ENCODE data around the gene NUBP2.

NUBP2 gene

DNA sequence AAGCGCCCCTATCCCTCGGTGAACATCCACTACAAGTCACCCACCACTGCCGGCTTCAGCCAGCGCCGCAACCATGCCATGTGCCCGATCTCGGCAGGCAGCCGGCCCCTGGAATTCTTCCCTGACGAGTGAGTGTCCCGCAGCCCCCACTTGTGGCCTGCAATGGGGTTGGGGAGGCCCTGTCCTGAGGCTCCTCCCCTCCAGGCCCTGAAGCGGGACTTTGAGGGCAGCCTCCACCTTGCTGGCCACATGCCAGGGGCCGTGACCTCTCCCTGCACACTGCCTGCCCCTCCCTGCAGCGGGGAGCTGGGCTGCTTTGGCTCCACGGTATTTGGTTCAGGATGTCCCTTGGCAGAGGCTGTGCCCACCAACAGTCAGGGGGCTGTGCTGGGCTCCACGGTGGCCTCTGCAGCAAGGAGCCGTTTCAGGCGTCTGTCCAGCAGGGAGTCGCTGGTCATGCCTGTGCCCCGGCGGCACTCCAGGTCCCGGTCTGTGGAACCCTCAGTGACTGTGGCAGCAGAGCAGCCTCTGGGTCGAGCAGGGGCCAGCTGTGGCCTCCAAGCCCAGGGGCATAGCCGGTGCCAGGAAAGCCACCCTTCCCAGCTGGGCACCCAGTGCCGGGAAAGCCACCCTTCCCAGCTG lies 19.8 kb upstream of the NUBP2 start:
- Mint-ChIP-seq H3K9me3 (no peaks in the 10 kb centered on the region), H3K27me3 (no peaks in the 10 kb centered on the region), H3K4me3 (no peak overlapping the region), H3K4me1 (no peaks in the 10 kb centered on the region), H3K27ac (ENCODE audit: low read depth) (no peak overlapping the region), H3K36me3 (ENCODE audit: insufficient read depth) (peaks cover 19% of the 10 kb centered on the region)
- DNase-seq (ENCODE audit: low spot score in 2 of 2) (no peak), ATAC-seq (replicated peaks; ENCODE audit: extremely low read depth, poor library complexity, severe bottlenecking) (no peak)

- Mint-ChIP-seq H3K27me3 (no peaks in the 10 kb centered on the region), H3K4me1 (no peaks in the 10 kb centered on the region), H3K36me3 (ENCODE audit: insufficient read depth) (peaks cover 20% of the 10 kb centered on the region), H3K9me3 (no peaks in the 10 kb centered on the region), H3K27ac (ENCODE audit: low read depth) (no peak overlapping the region), H3K4me3 (no peak overlapping the region)
- DNase-seq (ENCODE audit: low spot score in 2 of 2) (no peak), ATAC-seq (replicated peaks; ENCODE audit: extremely low read depth, poor library complexity, severe bottlenecking) (no peak)
These were observed 18.9 kb upstream of the NUBP2 start for GRCh38 chr16:1763521-1764511.

DNA sequence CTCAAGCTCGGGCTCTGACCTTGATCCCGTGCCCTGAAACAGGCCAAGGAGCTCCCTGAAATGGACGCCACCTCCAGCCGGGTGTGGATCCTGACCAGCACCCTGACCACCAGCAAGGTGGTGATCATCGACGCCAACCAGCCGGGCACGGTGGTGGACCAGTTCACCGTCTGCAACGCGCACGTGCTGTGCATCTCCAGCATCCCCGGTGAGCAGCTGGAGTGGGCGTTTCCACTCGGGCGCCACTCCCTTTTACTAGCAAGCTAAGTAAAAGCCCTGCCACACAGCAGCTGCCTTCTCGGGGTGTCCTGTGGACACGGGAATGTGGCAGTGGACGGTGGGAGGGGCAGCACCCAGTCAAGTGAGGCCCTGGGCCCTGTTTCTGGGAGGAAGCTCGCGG lies 17.8 kb upstream of the NUBP2 start:
- H3K4me1 Mint-ChIP-seq: peaks cover 2% of the 10 kb centered on the region
- H3K27ac Mint-ChIP-seq (ENCODE audit: low read depth): no peak overlapping the region
- no peaks in the 10 kb centered on the region for H3K27me3 Mint-ChIP-seq
- H3K9me3 Mint-ChIP-seq: no peaks in the 10 kb centered on the region
- peaks cover 22% of the 10 kb centered on the region for H3K36me3 Mint-ChIP-seq (ENCODE audit: insufficient read depth)
- H3K4me3 Mint-ChIP-seq: no peak overlapping the region
- ATAC-seq (replicated peaks; ENCODE audit: extremely low read depth, poor library complexity, severe bottlenecking) (no peak), DNase-seq (ENCODE audit: low spot score in 2 of 2) (no peak)

DNA sequence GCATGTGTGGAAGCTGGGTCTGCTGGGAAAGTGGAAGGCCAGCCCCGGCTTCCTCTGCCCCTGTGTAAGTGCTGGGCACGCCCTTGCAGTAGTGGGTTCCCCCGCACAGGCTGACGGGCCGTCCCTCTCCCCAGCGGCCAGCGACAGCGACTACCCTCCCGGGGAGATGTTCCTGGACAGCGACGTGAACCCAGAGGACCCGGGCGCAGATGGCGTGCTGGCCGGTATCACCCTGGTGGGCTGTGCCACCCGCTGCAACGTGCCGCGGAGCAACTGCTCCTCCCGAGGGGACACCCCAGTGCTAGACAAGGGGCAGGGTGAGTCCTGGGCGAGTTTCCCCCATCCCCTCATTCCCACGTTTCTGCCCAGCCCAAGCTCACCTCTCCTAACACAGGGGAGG lies 16.9 kb upstream of the NUBP2 start:
- ATAC-seq (replicated peaks; ENCODE audit: extremely low read depth, poor library complexity, severe bottlenecking): no peak
- H3K4me3 Mint-ChIP-seq: no peak overlapping the region
- no peak overlapping the region for H3K27ac Mint-ChIP-seq (ENCODE audit: low read depth)
- peaks cover 6% of the 10 kb centered on the region for H3K4me1 Mint-ChIP-seq
- no peak for DNase-seq (ENCODE audit: low spot score in 2 of 2)
- no peaks in the 10 kb centered on the region for H3K27me3 Mint-ChIP-seq
- H3K36me3 Mint-ChIP-seq (ENCODE audit: insufficient read depth): peaks cover 22% of the 10 kb centered on the region
- H3K9me3 Mint-ChIP-seq: no peaks in the 10 kb centered on the region

DNA sequence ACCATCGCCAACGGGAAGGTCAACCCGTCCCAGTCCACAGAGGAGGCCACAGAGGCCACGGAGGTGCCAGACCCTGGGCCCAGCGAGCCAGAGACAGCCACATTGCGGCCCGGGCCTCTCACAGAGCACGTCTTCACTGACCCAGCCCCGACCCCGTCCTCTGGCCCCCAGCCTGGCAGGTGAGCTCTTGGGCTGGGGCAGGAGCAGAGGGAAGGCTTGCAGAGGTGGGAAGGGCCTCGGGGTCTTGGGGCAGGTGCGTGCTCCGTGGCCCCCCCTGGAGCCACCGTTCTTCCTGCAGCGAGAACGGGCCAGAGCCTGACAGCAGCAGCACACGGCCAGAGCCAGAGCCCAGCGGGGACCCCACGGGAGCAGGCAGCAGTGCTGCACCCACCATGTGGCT lies 16.5 kb upstream of the NUBP2 start:
- ATAC-seq (replicated peaks; ENCODE audit: extremely low read depth, poor library complexity, severe bottlenecking): no peak
- Mint-ChIP-seq H3K36me3 (ENCODE audit: insufficient read depth) (peaks cover 22% of the 10 kb centered on the region), H3K27ac (ENCODE audit: low read depth) (no peak overlapping the region), H3K4me1 (peaks cover 6% of the 10 kb centered on the region), H3K9me3 (no peaks in the 10 kb centered on the region), H3K4me3 (no peak overlapping the region), H3K27me3 (no peaks in the 10 kb centered on the region)
- no peak for DNase-seq (ENCODE audit: low spot score in 2 of 2)

- DNase-seq (ENCODE audit: low spot score in 2 of 2): no peak
- no peak for ATAC-seq (replicated peaks; ENCODE audit: extremely low read depth, poor library complexity, severe bottlenecking)
- H3K36me3 Mint-ChIP-seq (ENCODE audit: insufficient read depth): peaks cover 22% of the 10 kb centered on the region
- peaks cover 7% of the 10 kb centered on the region for H3K4me1 Mint-ChIP-seq
- no peak overlapping the region for H3K4me3 Mint-ChIP-seq
- H3K27me3 Mint-ChIP-seq: no peaks in the 10 kb centered on the region
- no peaks in the 10 kb centered on the region for H3K9me3 Mint-ChIP-seq
- H3K27ac Mint-ChIP-seq (ENCODE audit: low read depth): no peak overlapping the region
These were observed 16.1 kb upstream of the NUBP2 start for GRCh38 chr16:1766701-1767100.

- no peak for ATAC-seq (replicated peaks; ENCODE audit: extremely low read depth, poor library complexity, severe bottlenecking)
These were observed 15.4 kb upstream of the NUBP2 start for GRCh38 chr16:1767116-1767994.

DNA sequence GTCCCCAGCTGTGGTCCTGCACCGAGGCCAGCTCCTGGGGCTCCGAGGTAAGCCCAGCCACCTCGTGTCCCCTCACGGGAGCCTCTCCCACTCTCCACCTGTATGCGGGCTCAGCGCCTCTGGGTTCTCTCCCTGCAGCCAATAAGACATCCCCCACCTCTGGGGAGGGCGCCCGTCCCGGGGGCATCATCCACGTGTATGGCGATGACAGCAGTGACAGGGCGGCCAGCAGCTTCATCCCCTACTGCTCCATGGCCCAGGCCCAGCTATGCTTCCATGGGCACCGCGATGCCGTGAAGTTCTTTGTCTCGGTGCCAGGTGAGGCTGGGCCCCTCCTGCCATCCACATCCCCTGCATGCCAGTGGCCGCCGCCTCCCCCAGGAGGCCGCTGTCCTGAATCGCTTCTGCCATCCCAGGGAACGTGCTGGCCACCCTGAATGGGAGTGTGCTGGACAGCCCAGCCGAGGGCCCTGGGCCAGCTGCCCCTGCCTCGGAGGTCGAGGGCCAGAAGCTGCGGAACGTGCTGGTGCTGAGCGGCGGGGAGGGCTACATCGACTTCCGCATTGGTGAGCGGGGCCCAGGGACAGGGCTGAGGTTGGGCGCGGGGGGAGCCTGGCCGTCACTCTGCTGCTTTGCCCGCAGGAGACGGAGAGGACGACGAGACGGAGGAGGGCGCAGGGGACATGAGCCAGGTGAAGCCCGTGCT lies 14.5 kb upstream of the NUBP2 start:
- Mint-ChIP-seq H3K9me3 (no peaks in the 10 kb centered on the region), H3K27me3 (no peaks in the 10 kb centered on the region), H3K36me3 (ENCODE audit: insufficient read depth) (peaks cover 28% of the 10 kb centered on the region), H3K4me3 (no peak overlapping the region), H3K4me1 (peaks cover 14% of the 10 kb centered on the region), H3K27ac (ENCODE audit: low read depth) (peak overlapping the region; percentile 46)
- DNase-seq (ENCODE audit: low spot score in 2 of 2) (no peak), ATAC-seq (replicated peaks; ENCODE audit: extremely low read depth, poor library complexity, severe bottlenecking) (no peak)

More at GRCh38 chr16:1767116-1767994, 15.4 kb upstream of the NUBP2 start:
- peaks cover 13% of the 10 kb centered on the region for H3K4me1 Mint-ChIP-seq
- DNase-seq (ENCODE audit: low spot score in 2 of 2): no peak
- peaks cover 24% of the 10 kb centered on the region for H3K36me3 Mint-ChIP-seq (ENCODE audit: insufficient read depth)
- H3K27ac Mint-ChIP-seq (ENCODE audit: low read depth): no peak overlapping the region
- no peaks in the 10 kb centered on the region for H3K9me3 Mint-ChIP-seq
- H3K27me3 Mint-ChIP-seq: no peaks in the 10 kb centered on the region
- H3K4me3 Mint-ChIP-seq: no peak overlapping the region

DNA sequence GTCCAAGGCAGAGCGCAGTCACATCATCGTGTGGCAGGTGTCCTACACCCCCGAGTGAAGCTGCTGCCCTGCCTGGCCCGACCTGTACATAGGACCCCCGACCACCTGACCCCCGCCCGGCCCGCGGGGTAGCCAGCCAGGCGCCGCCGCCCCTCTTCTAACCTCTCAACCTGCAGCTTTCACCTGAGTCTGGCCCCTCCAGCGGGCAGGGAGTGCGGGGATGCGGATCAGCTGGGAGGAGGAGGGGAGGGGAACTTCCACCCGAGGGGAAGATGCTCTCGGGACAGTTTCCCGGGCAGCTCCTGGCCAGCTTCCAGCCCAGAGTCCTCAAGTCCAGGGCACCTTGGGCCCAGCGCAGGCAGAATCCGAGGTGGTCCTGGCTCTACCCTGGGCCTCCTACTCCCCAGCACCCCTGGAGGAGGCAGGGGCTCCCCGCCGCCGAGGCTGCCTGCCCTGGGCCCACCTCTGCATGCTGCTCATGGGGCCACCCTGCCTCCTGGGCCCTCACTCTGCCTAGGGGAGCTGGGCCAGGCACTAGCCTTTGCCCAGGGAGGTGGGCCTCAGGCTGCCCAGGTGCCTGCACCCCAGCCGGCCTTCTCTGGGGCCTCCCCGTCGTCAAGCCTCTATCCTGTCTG lies 13.9 kb upstream of the NUBP2 start:
- Mint-ChIP-seq H3K36me3 (ENCODE audit: insufficient read depth) (peaks cover 30% of the 10 kb centered on the region), H3K4me3 (no peak overlapping the region), H3K27ac (ENCODE audit: low read depth) (peak overlapping the region; percentile 46), H3K9me3 (no peaks in the 10 kb centered on the region), H3K4me1 (peaks cover 14% of the 10 kb centered on the region), H3K27me3 (no peaks in the 10 kb centered on the region)
- ATAC-seq (replicated peaks; ENCODE audit: extremely low read depth, poor library complexity, severe bottlenecking) (no peak), DNase-seq (ENCODE audit: low spot score in 2 of 2) (no peak)

DNA sequence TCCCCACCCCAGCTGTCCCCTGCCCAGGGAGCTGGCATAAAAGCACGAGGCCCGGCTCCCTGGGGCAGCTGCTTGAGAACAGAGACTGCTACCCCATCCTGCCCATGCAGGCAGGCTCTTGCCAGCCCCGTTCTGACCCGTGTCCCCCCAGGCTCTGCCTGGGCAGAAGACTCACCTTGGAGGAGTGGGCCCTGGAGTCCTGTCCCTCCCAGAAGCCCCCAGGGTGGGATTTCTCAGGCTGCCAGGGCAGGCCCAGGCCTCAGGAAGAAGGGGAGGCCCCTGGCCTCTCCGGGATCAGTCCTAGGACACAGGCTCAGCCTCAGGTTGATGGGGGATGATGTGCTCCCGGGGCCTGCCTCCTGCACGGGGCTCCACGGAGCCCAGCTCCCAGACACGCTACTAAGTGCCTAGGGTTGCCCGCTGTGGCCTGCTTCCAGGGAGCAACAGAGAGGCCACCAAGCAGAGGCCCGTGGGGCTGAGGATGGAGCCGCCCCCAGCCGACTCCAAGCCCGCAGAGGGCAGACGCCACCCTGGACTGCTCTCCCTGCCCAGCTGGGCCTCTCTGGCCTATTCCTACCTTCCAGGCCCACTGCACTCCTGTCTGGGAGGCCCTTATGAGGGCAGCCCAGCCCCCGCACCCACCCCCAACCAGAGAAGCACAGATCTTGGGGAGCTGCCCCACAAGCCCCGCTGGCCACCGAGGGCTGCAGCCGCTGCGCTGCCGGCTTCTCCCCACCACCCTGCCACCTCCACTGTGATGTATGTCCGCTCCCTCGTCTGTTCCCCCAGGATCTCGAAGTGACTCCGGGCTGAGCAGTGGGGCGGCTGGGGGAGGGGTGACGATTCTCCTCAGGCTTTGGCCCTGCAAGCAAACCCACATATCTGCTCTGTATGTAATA lies 13.1 kb upstream of the NUBP2 start:
- H3K27ac Mint-ChIP-seq (ENCODE audit: low read depth): peak overlapping the region; percentile 78
- H3K27me3 Mint-ChIP-seq: no peaks in the 10 kb centered on the region
- DNase-seq (ENCODE audit: low spot score in 2 of 2) (no peak), ATAC-seq (replicated peaks; ENCODE audit: extremely low read depth, poor library complexity, severe bottlenecking) (no peak)
- no peaks in the 10 kb centered on the region for H3K9me3 Mint-ChIP-seq
- peaks cover 14% of the 10 kb centered on the region for H3K4me1 Mint-ChIP-seq
- H3K4me3 Mint-ChIP-seq: peak overlapping the region; percentile 99
- peaks cover 27% of the 10 kb centered on the region for H3K36me3 Mint-ChIP-seq (ENCODE audit: insufficient read depth)
